Stimulated activated CD8-positive, alpha-beta memory T cell treated with anti-CD3 and anti-CD28 coated beads, Interleukin-15, amount 100 ng/mL, for 4 hours (primary cell): ENCODE data around the gene LAMC3.

Source experiments
- DNase-seq, 2 donors: peaks; one replicate each; pipeline ENCODE4 v3.0.0-alpha.2; 2020; ENCODE audit warnings: low read depth in 2 of 2

LAMC3 gene

DNA sequence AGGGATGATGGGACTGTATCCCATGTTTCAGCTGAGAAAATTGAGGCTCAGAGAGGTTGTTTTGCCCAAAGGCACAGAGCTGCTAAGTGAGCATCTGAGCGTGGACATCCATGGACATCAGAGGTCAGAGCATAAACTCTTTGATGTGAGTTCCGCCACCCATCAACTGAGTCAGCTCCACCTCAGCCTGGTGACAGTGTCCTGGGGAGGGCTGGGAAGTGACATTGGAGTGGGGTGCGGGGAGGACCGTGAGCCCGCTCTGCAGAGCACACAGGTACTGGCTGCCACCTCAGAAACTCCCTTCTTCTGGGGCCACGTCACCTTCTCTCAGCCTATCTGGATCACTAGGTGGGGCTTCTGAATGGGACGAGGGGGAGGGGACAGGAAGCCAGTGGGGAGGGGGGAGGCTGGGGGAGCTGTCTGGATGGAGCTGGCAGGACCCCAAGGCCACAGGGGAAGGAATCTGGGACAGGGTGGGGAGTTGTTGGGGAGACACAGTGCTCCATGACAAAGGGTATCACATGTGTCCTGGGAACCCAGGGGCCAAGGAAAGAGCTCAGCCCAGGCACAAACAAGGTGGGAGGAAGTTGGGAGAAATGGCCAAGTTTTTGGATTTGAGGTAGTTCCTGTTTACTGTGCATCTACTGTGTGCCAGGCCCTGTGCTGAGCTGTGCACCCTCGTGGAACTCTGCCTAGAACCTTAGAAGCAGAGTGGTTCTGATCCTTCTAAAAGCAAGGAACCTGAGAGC lies 2.5 kb downstream of the LAMC3 start:
- DNase-seq, result no peak

GRCh38 chr9:131012023-131012334 lies 3.0 kb downstream of the LAMC3 start:
- DNase-seq, result no peak

GRCh38 chr9:131012396-131012917 lies 3.5 kb downstream of the LAMC3 start:
- no peak for DNase-seq

GRCh38 chr9:131013015-131013755 lies 4.2 kb downstream of the LAMC3 start:
- DNase-seq, result no peak

- DNase-seq, result no peak
These were observed 5.0 kb downstream of the LAMC3 start for GRCh38 chr9:131013771-131014676.

GRCh38 chr9:131015112-131015511 lies 6.1 kb downstream of the LAMC3 start:
- DNase-seq, result no peak

DNA sequence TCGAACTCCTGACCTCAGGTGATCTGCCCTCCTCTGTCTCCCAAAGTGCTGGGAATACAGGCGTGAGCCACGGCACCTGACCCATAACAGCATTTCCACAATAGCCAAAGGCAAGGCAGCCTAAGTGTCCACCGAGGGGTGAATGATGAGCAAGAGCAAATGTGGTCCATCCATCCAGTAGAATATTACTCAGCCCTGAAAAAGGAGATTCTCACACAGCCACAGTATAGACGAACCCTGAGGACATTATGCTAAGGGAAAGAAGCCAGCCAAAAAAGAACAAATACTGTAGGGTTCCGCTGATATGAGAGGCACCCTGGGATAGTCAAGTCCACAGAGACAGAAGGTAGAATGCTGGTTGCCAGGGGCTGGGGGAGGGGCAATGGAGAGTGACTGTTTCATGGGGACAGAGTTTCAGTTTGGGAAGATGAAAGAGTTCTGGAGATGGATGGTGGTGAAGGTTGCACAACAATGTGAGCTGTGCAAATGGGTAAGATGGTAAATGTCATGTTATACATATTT lies 7.0 kb downstream of the LAMC3 start:
- no peak for DNase-seq

DNA sequence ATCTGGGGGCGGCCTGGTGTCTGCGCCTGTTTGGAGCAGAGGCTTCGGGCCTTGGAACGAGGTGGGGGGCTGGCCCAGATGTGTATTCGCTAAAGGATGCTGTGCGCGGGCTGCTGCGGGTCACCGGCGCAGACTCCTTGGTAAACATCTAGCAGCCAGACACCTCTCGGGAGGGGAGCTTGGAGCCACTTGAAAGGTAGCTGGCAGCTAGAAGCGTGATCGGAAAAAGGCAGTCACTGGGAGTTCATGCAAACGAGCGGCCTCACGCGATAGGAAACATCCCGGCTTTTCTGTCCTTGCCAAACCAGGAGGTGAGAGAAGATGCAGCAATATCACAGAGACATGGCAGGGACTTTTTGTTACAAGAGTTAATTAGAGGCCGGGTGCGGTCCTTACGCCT lies 8.1 kb downstream of the LAMC3 start:
- DNase-seq, result no peak

GRCh38 chr9:131018621-131019020 lies 9.6 kb downstream of the LAMC3 start:
- no peak for DNase-seq

DNA sequence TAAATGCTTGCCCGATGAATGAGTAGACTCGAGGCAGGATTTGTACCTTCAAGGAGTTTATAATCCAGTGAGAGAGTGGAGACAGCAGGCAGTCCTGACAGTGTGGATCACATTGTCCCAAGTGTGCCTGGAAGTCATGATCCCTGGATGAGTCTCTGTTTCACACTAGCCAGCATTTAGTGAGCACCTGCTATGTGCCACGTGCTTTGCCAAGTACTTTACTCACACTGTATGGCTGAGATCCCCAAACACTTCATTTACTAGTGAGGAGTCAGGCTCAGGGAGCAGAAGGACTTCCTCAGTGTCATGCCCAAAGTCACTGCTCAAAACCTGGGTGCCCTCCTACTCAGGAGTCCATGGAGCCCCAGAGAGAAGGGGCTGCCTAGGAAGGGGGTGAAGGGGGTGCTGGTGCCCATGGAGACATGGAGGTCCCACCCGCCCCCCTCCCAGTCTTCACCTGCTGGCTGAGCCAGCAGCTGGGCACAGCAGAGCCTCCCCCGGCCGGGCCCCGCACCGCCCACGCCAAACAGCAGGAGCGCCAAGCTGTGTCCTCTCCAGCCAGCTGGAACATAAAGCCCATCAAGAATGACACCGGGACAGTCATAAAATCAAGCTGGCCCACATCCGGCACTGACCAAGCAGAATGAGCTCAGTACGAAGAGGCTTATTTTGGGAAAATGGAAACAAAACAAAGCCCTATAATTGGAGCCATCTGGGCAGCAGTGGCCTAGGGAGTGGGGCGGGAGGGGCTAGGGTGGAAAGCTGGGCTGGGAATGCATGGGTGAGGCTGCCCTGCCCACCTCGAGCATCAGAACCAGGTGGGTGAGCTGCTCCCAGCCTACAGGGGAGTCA lies 10.6 kb downstream of the LAMC3 start:
- DNase-seq, result no peak

DNA sequence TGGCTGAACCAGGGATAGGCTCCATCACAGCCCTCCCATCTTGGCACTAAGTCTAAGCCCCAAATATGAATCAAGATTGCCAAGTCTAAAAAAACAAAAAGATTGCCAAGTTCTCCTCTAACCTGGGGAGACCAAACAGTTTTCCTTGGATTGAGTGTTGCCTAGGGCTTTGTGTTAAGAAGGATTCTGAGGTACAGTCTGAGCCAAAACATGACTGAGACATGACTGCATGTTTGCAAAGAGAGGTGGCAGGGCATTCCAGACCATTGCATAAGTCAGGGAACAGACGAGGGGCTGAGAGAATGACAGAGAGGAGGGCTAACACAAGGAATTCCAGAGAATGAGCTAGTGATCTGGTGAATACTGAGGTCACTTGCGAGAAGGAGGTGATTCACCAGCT lies 11.4 kb downstream of the LAMC3 start:
- DNase-seq, result no peak

- DNase-seq, result no peak
These were observed 11.9 kb downstream of the LAMC3 start for GRCh38 chr9:131020862-131021261.

GRCh38 chr9:131021785-131022184 lies 12.8 kb downstream of the LAMC3 start:
- DNase-seq, result no peak

DNA sequence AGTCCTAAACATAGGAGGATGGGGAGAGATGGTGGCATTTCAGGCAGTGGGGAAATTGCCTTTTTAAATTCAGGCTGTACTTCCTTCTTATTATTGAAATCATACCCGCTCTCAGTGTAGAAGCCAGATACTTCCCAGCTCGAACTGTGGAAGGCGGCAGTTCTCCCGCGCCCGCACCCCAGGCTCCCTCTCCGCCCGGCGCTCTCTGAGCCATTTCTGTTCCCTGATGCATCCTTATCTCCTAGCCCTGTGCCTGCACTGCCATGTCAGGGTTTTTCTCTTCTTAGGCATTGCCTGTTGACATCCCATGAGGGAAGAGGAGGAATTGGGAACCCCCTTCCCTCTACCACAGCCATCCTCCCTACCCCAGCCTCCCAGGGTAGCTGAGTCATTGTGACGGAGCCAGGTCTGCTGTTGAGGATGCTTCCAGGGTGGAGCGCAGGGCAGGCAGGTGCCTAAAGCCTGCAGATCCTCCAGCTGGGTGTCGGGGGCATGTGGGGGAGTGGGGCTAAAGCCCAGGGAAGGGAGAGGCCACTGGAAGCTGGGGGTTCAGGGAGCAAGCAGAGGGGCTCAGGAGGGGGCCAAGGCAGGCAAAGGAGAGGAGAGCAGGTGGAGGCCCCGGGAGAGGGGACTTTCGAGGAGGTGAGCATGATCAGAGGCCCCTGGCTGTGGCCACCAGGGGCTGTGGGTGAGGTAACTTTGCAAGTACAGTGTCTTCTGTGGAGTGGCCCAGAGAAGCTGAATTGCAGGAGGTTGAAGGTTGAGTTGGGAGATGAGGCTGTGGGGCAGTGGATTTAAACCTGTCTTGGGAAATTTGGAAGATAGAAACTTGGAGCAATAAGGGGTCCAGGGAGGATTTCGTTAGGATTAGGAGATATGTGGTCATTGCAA lies 16.2 kb downstream of the LAMC3 start:
- no peak for DNase-seq

DNA sequence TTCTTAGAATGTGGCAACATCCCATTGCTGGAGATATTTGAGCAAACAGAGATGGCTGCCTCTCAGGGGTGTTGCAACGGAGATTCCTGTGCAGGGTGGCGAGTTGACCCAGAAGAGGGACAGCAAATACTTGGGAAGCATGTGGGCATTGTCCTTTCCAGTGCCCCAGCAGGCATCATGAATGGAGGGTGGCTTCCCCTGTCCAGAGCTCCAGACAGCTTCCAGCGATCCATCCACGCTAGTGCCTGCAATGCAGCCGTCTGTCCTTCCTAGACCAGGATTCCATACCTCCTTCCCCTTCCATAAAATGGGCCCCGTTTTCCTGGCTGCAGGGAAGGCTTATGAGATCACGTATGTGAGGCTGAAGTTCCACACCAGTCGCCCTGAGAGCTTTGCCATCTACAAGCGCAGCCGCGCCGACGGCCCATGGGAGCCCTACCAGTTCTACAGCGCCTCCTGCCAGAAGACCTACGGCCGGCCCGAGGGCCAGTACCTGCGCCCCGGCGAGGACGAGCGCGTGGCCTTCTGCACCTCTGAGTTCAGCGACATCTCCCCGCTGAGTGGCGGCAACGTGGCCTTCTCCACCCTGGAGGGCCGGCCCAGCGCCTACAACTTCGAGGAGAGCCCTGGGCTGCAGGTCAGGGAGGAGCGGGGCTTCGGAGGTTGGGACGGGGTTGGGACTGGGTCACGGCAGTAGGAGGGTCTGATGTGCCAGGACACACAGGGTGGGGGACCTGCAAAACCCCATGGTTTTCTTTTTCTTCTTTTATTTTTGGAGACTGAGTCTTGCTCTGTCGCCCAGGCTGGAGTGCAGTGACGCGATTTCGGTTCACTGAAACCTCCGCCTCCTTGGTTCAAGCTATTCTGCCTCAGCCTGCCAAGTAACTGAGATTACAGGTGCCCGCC lies 17.2 kb downstream of the LAMC3 start:
- DNase-seq, result no peak

DNA sequence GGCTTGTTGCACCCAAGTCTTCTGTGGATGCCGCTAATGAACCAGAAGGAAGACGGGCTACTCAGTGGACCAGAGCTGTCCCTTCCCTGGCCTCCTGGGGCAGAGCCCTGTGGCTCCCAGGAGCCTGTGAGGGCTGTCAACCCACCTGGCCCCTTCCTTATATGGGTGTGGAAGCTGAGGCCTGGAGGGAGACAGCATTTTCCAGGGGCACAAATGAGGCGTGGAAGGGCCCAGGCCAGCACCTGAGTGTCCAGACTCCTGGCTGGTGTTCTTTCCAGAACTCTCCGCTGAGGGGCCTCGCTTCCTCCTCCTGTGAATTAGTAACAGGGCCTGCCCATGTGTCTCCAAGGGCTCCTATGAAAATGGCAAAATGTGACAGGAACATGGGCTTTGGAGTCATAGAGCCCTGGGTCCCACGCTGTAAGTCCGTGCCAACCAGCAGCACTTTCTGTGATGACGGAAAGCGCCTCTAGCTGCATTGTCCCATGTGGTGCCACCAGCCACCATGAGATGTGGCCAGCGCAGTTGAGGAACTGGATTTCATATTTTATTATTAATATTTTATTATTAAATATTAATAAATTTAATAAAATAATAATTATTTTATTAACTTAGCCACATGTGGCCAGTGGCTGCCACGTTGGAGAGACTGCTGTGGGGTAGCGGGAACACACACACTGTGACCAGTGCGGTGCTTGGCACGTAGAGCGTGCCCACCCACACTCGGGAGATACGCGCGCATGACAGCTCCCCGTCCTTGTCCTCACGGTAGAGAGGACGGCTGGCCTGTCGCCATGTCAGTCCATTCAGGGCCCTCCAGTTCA lies 18.3 kb downstream of the LAMC3 start:
- DNase-seq, result no peak

DNA sequence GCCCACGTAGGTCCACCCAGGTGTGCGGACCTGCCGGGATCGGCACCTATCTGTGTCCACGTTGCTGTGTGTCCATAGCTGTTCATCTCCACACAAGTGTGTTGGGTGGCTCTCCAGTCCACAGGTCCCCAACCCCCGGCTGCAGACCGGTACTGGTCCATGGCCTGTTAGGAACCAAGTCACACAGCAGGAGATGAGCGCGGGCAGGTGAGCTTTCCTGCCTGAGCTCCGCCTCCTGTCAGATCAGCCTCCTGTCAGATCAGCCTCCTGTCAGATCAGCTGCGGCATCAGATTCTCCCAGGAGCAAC lies 18.9 kb downstream of the LAMC3 start:
- no peak for DNase-seq

- no peak for DNase-seq
These were observed 19.4 kb downstream of the LAMC3 start for GRCh38 chr9:131028221-131028884.
